Measurements from ENCODE around the gene RBFOX2. TPM values are rescaled to one million over a fixed set of nuclear protein-coding genes. Genes with fewer than 3 reads are reported as not detected.
"Not testable (repeated sequence)": the region's sequence is repeated elsewhere in the genome, so short reads cannot be mapped to it uniquely, and the experiment has no call there.

RBFOX2 gene
- total and polyA plus RNA-seq, 12 donors, result 15.7 to 86.6 (median 69.8) TPM

DNA sequence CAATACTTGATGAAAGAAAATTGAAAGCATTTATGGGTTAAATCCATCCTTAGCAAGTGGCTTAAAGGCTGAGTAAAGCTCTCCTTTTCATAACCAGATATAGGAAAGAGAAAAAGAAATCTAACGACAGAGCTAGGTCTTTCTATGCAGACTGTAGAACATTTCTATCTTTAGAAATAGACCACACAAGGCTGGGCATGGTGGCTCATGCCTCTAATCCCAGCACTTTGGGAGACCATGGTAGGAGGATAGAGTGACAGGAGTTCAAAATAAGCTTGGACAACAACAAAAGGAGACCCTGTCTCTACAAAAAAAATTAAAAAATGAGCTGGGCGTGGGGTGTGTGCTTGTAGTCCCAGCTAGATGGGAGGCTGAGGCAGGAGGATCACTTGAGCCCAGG is 220.2 kb downstream of the RBFOX2 start:
- WGBS, 4 donors, result 77 to 92% (median 87%) methylated on average over 2 of the region's 2 CpGs
- intact Hi-C loops (cut with DNase I), result no loop called here

DNA sequence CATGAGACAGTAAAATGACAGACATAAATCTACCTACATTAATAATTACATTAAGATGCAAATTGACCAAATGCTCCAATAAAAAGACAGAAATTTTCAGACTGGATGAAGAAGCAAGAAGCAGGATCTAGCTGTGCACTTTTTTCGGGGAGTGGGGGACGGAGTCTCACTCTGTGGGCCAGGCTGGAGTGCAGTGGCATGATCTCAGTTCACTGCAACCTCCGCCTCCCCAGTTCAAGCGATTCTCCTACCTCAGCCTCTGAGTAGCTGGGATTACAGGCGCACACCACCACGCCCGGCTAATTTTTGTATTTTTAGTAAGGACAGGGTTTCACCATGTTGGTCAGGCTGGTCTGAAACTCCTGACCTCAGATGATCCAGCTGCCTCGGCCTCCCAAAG is 222.0 kb downstream of the RBFOX2 start:
- not testable (repeated sequence) for DNase-seq

More for the DNA sequence above, 220.2 kb downstream of the RBFOX2 start:
- Histone ChIP-seq H3K36me3 (replicated peaks in 1 of 2) (peaks cover 0 to 14% of the 10 kb centered on the region in 2 donors), H3K27me3 (no peaks in the 10 kb centered on the region), H3K27ac (no peak overlapping the region), H3K9me3 (replicated peaks in 1 of 3) (no peaks in the 10 kb centered on the region), H3K4me3 (no peak overlapping the region), H3K4me1 (replicated peaks in 1 of 2) (no peaks in the 10 kb centered on the region)
- no peak for DNase-seq
- TF ChIP-seq CTCF (IDR thresholded peaks at IDR 0.05), result no peak

GRCh38 chr22:35805466-35805865 is 223.2 kb downstream of the RBFOX2 start:
- H3K4me3 ChIP-seq, result no peak overlapping the region
- H3K9me3 ChIP-seq (replicated peaks in 1 of 3), result no peaks in the 10 kb centered on the region
- no peak overlapping the region for H3K27ac ChIP-seq
- H3K4me1 ChIP-seq (replicated peaks in 1 of 2), result peaks cover 0 to 7% of the 10 kb centered on the region in 2 donors
- H3K27me3 ChIP-seq, result no peaks in the 10 kb centered on the region
- TF ChIP-seq POLR2A (IDR thresholded peaks at IDR 0.05) (no peak), CTCF (IDR thresholded peaks at IDR 0.05) (no peak)
- intact Hi-C loops (cut with DNase I), result no loop called here
- 90 to 96% (median 93%) methylated on average over 2 of the region's 2 CpGs for WGBS, 4 donors
- peaks cover 0 to 14% of the 10 kb centered on the region in 2 donors for H3K36me3 ChIP-seq (replicated peaks in 1 of 2)
- no peak for DNase-seq

More for the DNA sequence above, 222.0 kb downstream of the RBFOX2 start:
- H3K27ac ChIP-seq; H3K27me3 ChIP-seq; H3K4me1 ChIP-seq (replicated peaks in 1 of 2); H3K9me3 ChIP-seq (replicated peaks in 1 of 3); intact Hi-C loops (cut with DNase I); H3K4me3 ChIP-seq: not testable (repeated sequence)
- 95 to 98% (median 97%) methylated on average over 8 of the region's 8 CpGs for WGBS, 4 donors
- peaks cover 0 to 14% of the 10 kb centered on the region in 2 donors for H3K36me3 ChIP-seq (replicated peaks in 1 of 2)

GRCh38 chr22:35804421-35804820 is 224.2 kb downstream of the RBFOX2 start:
- Histone ChIP-seq H3K9me3 (replicated peaks in 1 of 3) (no peaks in the 10 kb centered on the region), H3K4me1 (replicated peaks in 1 of 2) (peaks cover 0 to 10% of the 10 kb centered on the region in 2 donors), H3K4me3 (no peak overlapping the region), H3K27me3 (no peaks in the 10 kb centered on the region), H3K27ac (no peak overlapping the region), H3K36me3 (replicated peaks in 1 of 2) (peaks cover 0 to 10% of the 10 kb centered on the region in 2 donors)
- 85 to 96% (median 91%) methylated on average over 1 of the region's 1 CpG for WGBS, 4 donors
- intact Hi-C loops (cut with DNase I), result no loop called here
- no peak for DNase-seq
- TF ChIP-seq POLR2A (IDR thresholded peaks at IDR 0.05), result no peak
- no peak for TF ChIP-seq CTCF (IDR thresholded peaks at IDR 0.05)

DNA sequence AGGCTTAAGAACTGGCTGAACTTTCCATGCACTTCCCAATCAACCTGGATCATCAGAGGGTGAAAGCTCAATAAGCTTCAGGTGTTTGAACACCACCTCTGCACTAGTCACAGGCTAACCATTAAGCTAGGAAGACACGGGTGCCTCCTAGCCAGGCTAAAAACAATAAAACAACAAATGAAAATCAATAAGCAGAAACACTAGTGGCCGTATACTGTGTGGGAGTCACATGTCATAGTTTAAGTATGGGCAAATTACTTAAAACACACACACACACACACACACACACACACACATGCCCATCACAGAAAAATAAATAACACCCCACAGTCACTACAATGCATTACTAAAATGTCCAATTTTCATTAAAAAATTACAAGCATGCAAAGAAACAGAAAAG is 225.7 kb downstream of the RBFOX2 start:
- H3K4me1 ChIP-seq (replicated peaks in 1 of 2), result peaks cover 0 to 10% of the 10 kb centered on the region in 2 donors
- H3K27ac ChIP-seq, result no peak overlapping the region
- no peaks in the 10 kb centered on the region for H3K27me3 ChIP-seq
- no peak for DNase-seq
- no peaks in the 10 kb centered on the region for H3K36me3 ChIP-seq (replicated peaks in 1 of 2)
- TF ChIP-seq CTCF (IDR thresholded peaks at IDR 0.05), result no peak
- TF ChIP-seq POLR2A (IDR thresholded peaks at IDR 0.05), result no peak
- intact Hi-C loops (cut with DNase I), result no loop called here
- 68 to 90% (median 85%) methylated on average over 2 of the region's 2 CpGs for WGBS, 4 donors
- H3K4me3 ChIP-seq, result no peak overlapping the region
- no peaks in the 10 kb centered on the region for H3K9me3 ChIP-seq (replicated peaks in 1 of 3)

- H3K9me3 ChIP-seq (replicated peaks in 1 of 3); DNase-seq: not testable (repeated sequence)
- 82 to 97% (median 90%) methylated on average over 3 of the region's 3 CpGs for WGBS, 4 donors
Measured at GRCh38 chr22:35801301-35801700, 227.3 kb downstream of the RBFOX2 start.

More at GRCh38 chr22:35801301-35801700, 227.3 kb downstream of the RBFOX2 start:
- H3K4me3 ChIP-seq; H3K27ac ChIP-seq; H3K36me3 ChIP-seq (replicated peaks in 1 of 2); intact Hi-C loops (cut with DNase I); H3K27me3 ChIP-seq: not testable (repeated sequence)
- peaks cover 5 to 17% of the 10 kb centered on the region in 2 donors for H3K4me1 ChIP-seq (replicated peaks in 1 of 2)

All from adrenal gland (tissue), 12 donors.